Endothelial cell of hepatic sinusoid (primary cell): ENCODE results near the gene PLEKHM2.

ENCODE experiments used
- in situ Hi-C: cut with HindIII; loops from 2 replicates; pipeline ENCODE4 v1.10.0; 2017; ENCODE audit warnings: low sequenced_read_pairs

Gene PLEKHM2

DNA sequence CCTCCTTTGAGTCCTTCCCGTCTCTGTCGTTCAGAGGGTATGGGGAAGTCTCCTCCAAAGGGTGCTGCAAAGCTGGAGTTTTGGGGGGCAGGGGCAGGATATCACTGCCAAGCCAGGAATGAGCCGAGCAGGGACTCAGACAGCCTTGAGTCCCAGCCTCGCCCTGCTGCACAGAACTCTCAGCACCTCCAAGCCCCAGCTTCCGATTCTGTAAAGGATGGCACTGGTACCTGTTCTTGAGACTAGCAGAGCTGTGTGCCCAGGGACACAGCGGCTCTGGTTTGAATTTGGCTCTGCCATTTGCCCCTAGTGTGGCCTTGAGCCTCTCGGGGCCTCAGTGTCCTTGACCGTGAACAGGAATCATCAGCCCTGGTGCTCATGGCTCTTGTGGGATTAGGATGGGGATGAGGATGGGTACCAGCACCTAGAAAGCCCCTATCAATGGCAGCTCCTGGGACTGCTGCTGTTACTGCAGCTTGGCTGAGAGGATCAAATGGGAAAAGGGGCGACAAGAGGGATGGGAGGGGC is 73.0 kb downstream of the PLEKHM2 start:
- in situ Hi-C loops = no loop called here

DNA sequence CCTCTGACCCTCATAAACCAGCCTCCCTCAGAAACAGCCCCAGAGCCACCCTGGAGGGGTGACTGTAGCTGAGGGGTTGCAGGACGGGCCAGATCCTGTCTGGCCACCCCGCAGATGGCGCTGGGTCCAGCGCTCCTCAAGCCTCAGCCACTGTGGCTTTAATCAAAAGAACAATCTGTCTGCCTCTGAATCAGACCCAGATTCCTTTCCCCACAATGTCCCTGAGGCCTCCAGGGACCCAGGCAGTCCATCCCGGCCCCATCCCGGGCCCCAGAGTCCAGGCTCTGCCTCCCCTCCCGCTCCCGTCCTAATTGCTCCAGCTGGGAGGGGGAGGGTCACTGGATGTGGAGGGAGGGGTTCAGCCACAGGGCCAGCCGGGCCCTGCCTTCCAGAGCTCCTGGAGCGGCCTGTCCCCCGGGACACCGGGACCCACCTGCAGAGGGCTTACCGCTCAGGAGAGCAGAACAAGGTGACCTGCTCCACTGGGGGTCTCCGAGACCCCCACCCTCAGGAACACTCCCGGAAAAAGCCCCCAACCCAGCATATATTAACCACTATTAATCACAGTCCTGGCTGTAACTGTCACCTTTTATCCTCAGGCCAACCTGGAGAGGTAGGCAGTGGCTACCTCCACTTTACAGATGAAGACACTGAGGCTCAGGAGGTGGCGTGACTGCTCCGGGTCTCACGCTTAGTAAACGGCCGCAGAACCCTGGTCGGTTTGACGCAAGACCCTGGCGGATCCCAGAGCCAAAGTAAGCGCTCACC is 73.6 kb downstream of the PLEKHM2 start:
- in situ Hi-C loops = no loop called here

DNA sequence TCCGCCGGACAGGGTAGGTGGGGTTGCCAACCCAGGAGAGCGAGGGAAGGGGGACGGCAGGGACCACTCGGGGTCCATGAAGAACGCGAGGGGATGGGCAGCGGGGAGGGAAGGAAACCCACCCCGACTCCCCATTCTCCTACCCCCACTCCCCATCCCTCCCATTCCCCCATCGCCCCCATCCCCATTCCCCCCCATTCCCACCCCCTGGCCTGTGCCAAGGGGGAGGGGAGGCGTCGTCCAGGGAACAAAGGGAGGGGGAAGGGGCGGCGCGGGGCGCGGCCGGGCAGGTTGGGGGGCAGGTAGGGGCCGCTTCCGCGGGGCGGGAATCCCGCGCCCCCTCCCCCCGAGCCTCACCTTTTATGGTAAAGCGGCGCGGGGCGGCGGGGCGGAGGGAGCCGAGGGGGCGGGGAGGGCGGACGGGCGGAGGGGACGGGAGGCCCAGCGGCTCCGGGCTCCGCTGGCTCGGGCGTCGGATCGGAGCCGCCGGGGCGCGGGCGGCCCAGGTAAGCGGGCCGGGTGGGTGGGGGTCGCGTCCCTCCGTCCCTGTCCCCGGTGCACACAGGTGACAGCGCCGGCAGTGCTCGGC is 74.3 kb downstream of the PLEKHM2 start, which contains the start of gene FBLIM1:
TSS of gene FBLIM1 (plus strand) at position 453 of the 589 bp plus-strand sequence. CDS start 6,189 bp downstream, outside the sequence.
- in situ Hi-C loops = no loop called here

DNA sequence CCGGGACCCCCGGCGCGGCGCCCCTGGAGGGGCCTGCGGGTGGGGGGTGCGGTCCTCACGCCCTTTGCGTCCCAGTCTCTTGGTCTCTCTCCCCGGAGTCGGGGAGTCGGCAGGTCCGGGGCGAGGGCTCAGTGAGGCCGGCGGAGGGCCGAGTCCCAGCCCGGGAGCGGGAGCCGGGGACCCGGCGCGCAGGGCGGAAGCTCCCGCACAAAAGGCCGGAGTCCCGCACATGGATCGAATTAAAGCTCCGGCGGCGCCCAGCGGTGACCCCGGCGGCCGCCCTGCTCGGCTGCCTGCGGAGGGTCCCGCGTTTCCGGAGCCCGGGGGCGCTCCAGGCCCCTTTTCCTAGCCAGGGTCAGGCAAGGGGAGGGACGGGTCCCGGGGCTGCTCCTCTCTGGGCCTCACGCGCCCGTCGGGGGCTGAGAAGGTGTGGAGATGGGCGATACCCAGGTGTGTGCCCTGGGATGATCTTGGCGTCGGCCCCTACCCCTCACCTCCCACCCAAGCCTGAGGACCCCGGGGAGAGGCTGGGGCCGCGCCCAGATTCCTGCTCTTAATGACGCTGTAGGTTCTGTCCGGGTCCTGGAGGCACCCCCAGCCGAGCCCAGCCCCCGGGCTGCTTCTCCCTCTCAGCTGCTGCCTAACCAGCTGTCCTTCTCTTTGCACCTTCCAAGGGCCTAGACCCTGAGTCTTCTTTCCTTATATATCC is 75.0 kb downstream of the PLEKHM2 start:
- in situ Hi-C loops = no loop called here

DNA sequence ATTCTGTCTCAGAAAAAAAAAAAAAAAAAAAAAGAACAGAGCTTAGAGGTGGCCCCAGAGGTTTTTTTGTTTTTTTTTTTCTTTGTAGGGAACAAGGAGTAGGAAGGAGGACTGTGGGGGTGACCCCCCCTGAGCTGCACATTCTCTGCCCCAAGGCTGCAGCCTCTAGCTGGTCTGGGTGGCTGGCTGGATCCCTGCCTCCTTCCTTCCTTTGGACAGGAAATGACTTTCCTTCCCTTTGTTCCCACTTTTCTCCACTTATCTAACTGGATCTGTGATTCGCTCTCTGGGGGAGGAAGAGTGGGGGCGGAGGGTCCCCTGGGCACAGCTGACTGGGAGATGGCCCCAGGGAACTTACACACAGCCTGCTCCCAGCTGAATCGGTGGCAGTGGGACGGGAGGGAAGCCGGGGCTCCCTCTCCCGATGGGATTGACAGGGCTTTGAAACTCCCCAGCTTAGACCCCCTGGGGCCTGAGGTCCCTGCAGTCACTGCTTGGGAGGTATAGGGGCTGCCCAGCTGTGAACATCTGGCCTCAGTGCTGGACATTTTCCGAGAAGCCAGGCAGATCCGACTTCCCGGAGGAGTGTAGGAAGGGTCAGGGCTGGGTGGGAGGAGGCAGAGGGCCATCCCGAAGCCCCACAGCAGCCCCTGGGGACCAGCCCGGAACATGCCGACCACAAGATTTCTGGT is 76.5 kb downstream of the PLEKHM2 start:
- in situ Hi-C loops = no loop called here

DNA sequence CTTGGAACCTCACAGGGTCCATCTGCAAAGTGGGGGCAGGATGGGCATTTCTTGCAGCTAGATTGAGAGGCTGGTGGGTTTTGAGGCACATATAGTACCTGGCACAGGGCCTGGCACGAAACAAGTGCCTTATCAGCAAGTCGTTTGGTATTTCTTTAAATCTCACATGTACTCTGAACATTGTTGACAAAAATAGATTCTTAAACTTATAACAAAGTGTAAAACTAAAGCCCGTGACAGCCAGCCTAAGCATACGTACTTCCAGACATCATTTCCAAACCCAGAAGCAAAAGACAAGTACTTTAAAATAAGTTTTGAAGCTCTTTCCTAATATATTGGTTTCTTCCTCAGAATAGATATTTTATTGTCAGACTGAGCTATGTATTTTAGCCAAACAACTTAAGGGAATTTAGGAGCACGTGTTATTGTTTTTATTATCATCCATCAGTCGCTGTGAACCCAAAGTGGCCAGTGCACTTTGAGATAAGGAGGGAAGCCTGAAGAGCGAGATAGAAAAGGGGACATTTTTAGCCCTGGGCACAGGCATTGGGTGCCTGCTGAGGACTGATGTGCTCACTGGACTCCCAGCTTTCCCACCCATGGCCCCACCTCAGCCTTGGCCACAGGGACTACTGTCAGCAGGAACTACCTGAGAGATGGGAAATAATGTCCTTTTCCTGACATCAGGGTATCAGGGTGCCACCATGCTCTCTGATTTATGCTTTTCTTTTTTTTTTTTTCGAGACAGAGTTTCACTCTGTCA is 77.4 kb downstream of the PLEKHM2 start:
- in situ Hi-C loops = no loop called here

DNA sequence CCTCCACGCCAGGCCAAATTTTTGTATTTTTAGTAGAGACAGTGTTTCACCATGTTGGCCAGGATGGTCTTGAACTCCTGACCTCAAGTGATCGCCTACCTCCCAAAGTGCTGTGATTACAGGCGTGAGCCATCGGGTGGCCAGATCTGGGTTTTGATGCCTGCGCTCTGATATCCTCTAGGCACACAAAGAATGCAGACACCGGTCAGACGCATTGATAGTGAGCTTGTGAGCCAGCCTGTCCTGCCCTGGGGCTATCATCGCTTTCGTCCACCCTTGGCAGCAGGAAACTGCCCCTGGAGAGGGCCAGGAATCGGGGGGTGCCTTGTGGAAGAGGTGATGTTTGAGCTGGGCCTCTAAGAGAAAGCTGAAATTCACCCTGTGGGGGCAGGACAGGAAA is 78.4 kb downstream of the PLEKHM2 start:
- in situ Hi-C loops = no loop called here

DNA sequence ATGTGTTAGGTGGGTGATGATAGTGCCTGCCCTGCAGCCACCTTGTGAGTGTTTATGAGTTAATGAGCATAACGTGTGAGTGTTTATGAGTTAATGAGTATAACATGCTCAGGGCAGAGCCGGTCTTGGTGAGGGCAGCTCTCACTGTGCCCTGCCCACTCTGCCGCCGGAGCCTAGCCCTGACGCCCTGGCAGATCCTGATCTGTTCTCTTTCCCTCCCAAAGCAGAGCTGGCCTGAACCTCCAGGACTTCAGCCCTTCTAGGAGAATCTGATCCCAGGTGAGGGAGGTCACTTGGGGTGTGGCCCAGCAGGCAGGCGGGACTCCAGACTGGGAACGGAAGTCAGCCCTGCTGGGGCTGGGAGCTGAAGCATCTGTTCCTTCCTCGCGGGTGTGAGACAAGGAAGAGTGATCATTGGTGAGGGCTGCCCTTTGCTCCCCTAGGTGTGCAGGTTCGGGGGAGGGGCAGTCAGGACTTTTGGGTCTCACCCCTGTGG is 80.2 kb downstream of the PLEKHM2 start:
- in situ Hi-C loops = no loop called here

DNA sequence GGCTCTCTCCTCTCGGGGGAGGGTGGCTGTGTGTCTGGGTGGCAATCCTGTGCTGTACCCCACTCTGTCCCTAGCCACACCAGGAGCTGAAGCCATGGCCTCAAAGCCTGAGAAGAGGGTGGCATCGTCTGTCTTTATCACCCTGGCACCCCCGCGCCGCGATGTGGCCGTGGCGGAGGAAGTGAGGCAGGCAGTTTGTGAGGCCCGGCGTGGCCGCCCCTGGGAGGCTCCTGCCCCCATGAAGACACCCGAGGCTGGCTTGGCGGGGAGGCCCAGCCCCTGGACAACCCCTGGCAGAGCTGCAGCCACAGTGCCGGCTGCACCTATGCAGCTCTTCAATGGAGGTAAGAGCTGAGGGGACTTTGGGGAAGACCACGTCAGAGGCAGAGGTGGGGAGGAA is 80.8 kb downstream of the PLEKHM2 start:
- in situ Hi-C loops = no loop called here

DNA sequence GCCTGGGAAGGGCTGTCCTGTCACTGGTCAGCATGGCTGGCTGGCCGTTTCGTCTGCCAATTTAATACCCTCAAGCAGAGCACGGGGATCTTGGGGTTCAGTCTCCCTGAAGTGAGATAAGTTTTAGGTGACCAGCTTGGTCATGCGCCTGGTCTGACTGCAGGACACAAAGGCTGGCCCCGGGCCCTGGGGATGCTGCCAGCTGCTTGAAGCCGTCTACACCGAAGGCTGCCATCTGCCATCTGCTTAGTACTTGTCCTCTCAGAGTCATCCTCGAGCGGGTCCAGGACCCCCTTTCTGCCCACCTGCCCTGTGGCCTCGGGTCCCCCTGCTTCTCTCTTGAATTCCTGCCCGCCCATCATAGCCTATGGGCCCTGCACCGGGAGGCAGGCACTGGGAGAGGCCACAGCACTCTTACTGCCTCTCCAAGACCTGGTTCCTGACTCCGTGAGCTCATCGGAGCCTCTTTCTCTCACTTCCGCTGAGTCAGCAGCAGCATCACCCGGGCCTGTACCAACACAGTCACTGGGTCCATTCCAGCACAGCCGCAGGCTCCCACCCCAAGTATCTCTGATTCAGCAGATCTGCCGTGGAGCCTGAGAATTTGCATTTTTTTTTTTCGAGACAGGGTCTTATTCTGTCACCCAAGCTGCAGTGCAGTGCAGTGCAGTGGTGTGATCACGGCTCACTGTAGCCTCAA is 81.5 kb downstream of the PLEKHM2 start:
- in situ Hi-C loops = no loop called here

DNA sequence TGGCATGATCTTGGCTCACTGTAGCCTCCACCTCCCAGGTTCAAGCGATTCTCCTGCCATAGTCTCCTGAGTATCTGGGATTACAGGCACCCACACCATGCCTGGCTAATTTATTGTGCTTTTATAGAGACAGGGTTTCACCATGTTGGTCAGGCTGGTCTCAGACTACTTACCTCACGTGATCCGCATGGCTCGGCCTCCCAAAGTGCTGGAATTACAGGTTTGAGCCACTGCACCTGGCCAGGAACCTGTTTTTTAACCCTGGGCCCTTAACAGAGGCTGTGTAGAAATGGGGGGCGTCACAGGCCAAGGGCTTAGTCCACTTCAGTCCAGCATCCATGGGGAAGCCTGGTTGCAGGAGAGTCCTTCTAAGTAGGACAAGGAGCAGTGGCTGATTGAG is 83.8 kb downstream of the PLEKHM2 start:
- in situ Hi-C loops = no loop called here

DNA sequence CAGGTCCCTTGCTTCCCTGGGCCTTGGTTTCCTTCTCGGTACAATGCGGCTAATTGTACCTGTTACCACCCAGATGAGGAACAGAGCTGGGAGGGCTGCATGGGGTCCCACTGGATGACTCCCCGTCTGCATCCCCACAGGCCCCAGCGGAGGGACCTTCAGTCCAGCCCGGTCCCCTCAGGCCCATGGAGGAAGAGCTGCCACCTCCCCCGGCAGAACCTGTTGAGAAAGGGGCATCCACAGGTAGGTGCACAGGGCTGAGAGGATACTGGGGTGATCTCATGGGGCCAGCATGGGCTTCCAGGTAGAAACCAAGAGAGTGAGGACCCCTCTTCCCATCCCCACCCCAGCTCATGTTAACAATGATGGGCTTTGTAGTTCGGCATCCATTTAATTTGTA is 84.3 kb downstream of the PLEKHM2 start:
- in situ Hi-C loops = no loop called here

DNA sequence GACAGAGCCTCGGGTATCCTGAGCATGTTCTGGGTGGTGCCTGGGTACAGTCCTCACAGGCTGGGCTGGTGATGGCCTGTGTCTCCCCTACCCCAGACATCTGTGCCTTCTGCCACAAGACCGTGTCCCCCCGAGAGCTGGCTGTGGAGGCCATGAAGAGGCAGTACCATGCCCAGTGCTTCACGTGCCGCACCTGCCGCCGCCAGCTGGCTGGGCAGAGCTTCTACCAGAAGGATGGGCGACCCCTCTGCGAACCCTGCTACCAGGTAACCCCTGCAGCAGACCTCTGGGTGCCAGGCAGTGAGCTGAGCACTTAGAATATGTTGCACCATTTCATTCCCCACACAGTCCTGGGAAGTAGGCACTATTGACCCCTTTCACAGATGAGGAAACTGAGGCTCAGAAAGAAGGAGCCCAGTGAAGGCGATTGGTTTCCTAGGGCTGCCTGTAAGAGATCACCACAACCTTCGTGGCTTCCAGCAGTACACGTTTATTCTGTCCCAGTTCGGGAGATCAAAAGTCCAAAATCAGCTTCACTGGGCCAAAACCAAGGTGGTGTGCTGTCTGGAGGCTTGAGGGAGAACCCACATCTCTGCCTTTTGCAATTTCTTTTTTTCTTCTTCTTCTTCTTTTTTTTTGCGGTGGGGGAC is 86.3 kb downstream of the PLEKHM2 start:
- in situ Hi-C loops = no loop called here

DNA sequence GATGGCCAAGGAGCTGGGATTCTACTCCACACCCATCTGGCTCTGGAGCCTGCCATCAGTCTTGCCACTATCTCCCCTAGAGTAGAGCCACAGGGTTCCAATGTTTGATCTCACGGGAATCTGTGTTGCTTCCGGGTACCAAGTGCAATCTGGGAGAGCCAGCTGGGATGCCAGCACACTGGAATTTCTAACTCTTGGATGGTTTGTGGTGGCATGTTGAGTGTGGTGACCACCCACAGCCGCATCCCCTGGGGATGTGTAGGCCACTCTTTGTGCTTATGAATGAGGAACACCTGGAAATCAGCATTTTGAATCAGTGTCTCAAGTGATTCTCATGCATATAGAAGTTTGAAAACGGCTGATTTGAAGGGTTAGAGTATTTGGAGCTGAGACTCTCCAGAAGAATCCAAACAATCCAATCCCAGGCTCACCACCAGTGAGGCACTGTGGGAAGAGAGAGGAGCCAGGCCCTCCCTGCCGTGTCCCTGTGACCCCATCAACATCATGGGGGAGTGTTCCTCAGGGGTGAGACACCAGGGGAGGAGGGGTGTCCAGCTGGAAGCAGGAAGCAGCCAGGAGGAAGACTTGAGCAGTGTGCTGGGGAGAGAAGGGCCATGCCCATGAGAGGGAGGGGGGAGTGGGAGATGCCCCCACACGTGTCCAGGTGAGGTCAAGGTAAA is 87.9 kb downstream of the PLEKHM2 start:
- in situ Hi-C loops = no loop called here

DNA sequence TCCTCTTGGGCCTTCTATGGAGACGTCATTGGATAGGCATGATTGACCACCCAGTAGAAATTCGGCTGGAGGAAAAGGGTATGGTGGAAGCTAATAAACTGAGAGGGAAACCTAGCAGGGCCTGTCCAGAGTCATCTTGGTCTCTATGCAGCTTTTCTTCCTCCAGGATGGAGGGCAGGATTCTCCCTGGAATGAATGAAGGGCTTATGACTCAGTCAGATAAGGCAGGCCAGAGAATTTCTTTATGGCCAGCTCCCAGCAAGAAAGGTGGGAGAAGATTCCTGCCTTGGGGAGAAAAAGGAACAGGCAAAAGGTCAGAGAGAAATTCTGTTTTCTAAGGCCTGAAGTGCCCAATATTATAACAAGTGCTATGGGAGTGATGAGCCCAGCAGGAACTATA is 91.6 kb downstream of the PLEKHM2 start:
- in situ Hi-C loops = no loop called here

DNA sequence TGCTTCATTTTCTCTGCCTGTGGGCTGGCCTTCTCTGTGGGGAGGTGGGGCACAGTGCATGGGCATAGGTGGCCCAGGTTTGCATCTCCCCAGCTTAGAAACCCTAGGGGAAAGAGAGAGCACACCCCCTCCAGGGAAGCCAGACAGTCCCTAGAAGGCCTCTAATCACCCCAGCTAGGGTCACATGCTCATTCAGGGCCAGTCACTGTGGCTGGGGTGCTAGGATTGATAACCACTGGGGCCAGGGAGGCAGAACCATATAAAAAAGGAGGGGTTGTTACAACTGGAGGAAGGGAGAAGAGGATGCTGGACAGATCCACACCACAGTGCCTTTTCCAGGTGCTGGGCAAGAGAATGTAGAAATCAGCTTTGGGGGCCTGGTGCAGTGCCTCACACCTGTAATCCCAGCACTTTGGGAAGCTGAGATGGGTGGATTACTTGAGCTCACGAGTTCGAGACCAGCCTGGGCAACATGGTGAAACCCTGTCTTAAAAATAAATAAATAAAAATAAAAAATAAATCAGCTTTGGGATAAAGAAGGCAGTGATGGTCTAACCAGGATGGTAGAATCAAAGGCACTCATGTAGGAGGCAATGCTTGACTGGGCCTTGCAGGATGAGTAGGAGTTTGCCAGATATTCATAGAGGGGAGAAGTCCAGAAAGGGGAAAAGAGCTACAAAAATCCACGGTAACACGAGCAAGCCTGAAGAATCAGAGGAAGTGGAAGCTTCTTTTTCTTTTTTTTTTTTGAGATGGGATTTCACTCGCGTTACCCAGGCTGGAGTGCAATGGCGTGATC is 94.0 kb downstream of the PLEKHM2 start:
- in situ Hi-C loops = no loop called here
